Liver (tissue), 9 donors: Measurements from ENCODE around the gene CDHR5. TPM values are rescaled to one million over a fixed set of nuclear protein-coding genes. Genes with fewer than 3 reads are reported as not detected.

Source experiments
- DNase-seq: peaks from one replicate; pipeline ENCODE4 v3.0.0-alpha.2; 2017; ENCODE audit warnings: low spot score
- H3K27ac ChIP-seq, 2 donors: one replicate each; pipeline ENCODE4 v1.7.0; 2013; ENCODE audit warnings: inconsistent platforms in 2 of 2, low read length in 2 of 2, control low read depth in 1 of 2, low read depth in 1 of 2, mild to moderate bottlenecking in 1 of 2
- H3K27me3 ChIP-seq, 4 donors: one replicate each; pipeline versions ENCODE4 v1.6.1 to v1.7.0; 2013; ENCODE audit warnings: low read length in 3 of 4, inconsistent platforms in 1 of 4, mild to moderate bottlenecking in 1 of 4, moderate library complexity in 1 of 4; ENCODE audit not compliant: control insufficient read depth in 4 of 4, insufficient read depth in 4 of 4
- H3K36me3 ChIP-seq, 4 donors: one replicate each; pipeline versions ENCODE4 v1.6.1 to v1.7.0; 2013; ENCODE audit warnings: low read length in 3 of 4, mild to moderate bottlenecking in 3 of 4, low read depth in 1 of 4, moderate library complexity in 1 of 4; ENCODE audit not compliant: control insufficient read depth in 4 of 4, insufficient read depth in 3 of 4
- H3K4me1 ChIP-seq, 4 donors: one replicate each; pipeline versions ENCODE4 v1.6.1 to v1.7.0; 2013; ENCODE audit warnings: low read length in 3 of 4, mild to moderate bottlenecking in 3 of 4, moderate library complexity in 1 of 4; ENCODE audit not compliant: control insufficient read depth in 4 of 4, insufficient read depth in 4 of 4
- H3K4me3 ChIP-seq, 3 donors: one replicate each; pipeline versions ENCODE4 v1.6.1 to v1.7.0; 2013; ENCODE audit warnings: low read length in 3 of 3, control low read depth in 1 of 3, low read depth in 1 of 3, mild to moderate bottlenecking in 1 of 3
- H3K9ac ChIP-seq, 2 donors: one replicate each; pipeline ENCODE4 v1.7.0; 2013; ENCODE audit warnings: low read length in 2 of 2, mild to moderate bottlenecking in 2 of 2, moderate library complexity in 2 of 2, control low read depth in 1 of 2, low read depth in 1 of 2
- H3K9me3 ChIP-seq, 4 donors: one replicate each; pipeline versions ENCODE4 v1.6.1 to v1.7.0; 2013; ENCODE audit warnings: low read length in 3 of 4; ENCODE audit not compliant: control insufficient read depth in 4 of 4
- ATF3 ChIP-seq: IDR thresholded peaks from 2 replicates; pipeline ENCODE4 v1.6.1; 2016; ENCODE audit warnings: antibody characterized with exemption
- CTCF ChIP-seq: fragments of 150-350 bp; IDR thresholded peaks from 2 replicates; pipeline ENCODE4 v1.5.1; 2017; ENCODE audit warnings: improper control_type of control experiment, low read depth, low read length; ENCODE audit not compliant: missing input control
- EGR1 ChIP-seq, 2 donors: IDR thresholded peaks; 2 replicates each; pipeline ENCODE4 v1.6.1; 2016 to 2018; ENCODE audit warnings: antibody characterized with exemption in 2 of 2, low read depth in 2 of 2
- FOXA1 ChIP-seq: IDR thresholded peaks from 2 replicates; pipeline ENCODE4 v1.6.1; 2016; ENCODE audit warnings: antibody characterized with exemption
- FOXA2 ChIP-seq: IDR thresholded peaks from 2 replicates; pipeline ENCODE4 v1.6.1; 2016; ENCODE audit warnings: antibody characterized with exemption
- GABPA ChIP-seq, 2 donors: IDR thresholded peaks in 1 of 2; conservative IDR thresholded peaks in 1 of 2; 2 replicates each; pipeline ENCODE4 v1.6.1; 2016; ENCODE audit warnings: antibody characterized with exemption in 2 of 2, mild to moderate bottlenecking in 1 of 2, moderate library complexity in 1 of 2
- HNF4A ChIP-seq, 2 donors: conservative IDR thresholded peaks; 2 replicates each; pipeline ENCODE4 v1.6.1; 2016; ENCODE audit warnings: antibody characterized with exemption in 2 of 2, mild to moderate bottlenecking in 2 of 2
- HNF4G ChIP-seq: IDR thresholded peaks from 2 replicates; pipeline ENCODE4 v1.6.1; 2016; ENCODE audit warnings: antibody characterized with exemption
- JUND ChIP-seq, 2 donors: IDR thresholded peaks; 2 replicates each; pipeline ENCODE4 v1.6.1; 2016; ENCODE audit warnings: antibody characterized with exemption in 2 of 2
- MAX ChIP-seq: IDR thresholded peaks from 2 replicates; pipeline ENCODE4 v1.6.1; 2016; ENCODE audit warnings: antibody characterized with exemption
- NR2F2 ChIP-seq: IDR thresholded peaks from 2 replicates; pipeline ENCODE4 v1.6.1; 2016; ENCODE audit warnings: antibody characterized with exemption
- RAD21 ChIP-seq, 2 donors: IDR thresholded peaks; 2 replicates each; pipeline ENCODE4 v1.6.1; 2016; ENCODE audit warnings: antibody characterized with exemption in 2 of 2, mild to moderate bottlenecking in 2 of 2
- SP1 ChIP-seq: IDR thresholded peaks from 2 replicates; pipeline ENCODE4 v1.6.1; 2018; ENCODE audit warnings: antibody characterized with exemption, mild to moderate bottlenecking
- TAF1 ChIP-seq: conservative IDR thresholded peaks from 2 replicates; pipeline ENCODE4 v1.6.1; 2016; ENCODE audit warnings: antibody characterized with exemption, mild to moderate bottlenecking
- ZBTB33 ChIP-seq: IDR thresholded peaks from 2 replicates; pipeline ENCODE4 v1.6.1; 2016; ENCODE audit warnings: antibody characterized with exemption
- WGBS: extraction: QIAGEN DNeasy Blood & Tissue Kit; methylation state at CpG from one replicate; pipeline ENCODE4 v1.1.7; 2013; 5-methylcytosine and 5-hydroxymethylcytosine counted together
- polyA plus RNA-seq, 2 donors: library from polyadenylated mRNA; stranded (reverse) in 1 of 2; unstranded in 1 of 2; fragments of 200-250 nt in 1 of 2; fragments of >200 nt in 1 of 2; fragmentation: Nextera tagmentation in 1 of 2; extraction: Ambion mirVana in 1 of 2; gene quantifications; one replicate each; pipeline versions ENCODE4 v1.2.1 to v1.2.3, GENCODE V29; 2013 to 2015
- total RNA-seq, 2 donors: library from RNA; depleted of rRNA; stranded (reverse); fragments of >200 nt; gene quantifications; one replicate each; pipeline ENCODE4 v1.2.3, GENCODE V29; 2014
- donor health status: healthy.
- donor health status: healthy.
- donor health status: healthy.
- donor health status: healthy.
- donor health status: healthy.

Gene CDHR5
- total and polyA plus RNA-seq, 4 donors: 29.4 to 86.2 (median 57.2) TPM

GRCh38 chr11:662689-663274 is 38.0 kb upstream of the CDHR5 start (continued):
- peak; percentile 89 to 95 for TF ChIP-seq RAD21 (IDR thresholded peaks at IDR 0.05)

GRCh38 chr11:660681-661444 is 36.1 kb upstream of the CDHR5 start:
- 92% methylated on average over 19 of the region's 19 CpGs for WGBS
- DNase-seq: no peak
- H3K4me1 ChIP-seq: peaks cover 9 to 46% (median 39%) of the 10 kb centered on the region in 4 donors
- H3K27me3 ChIP-seq: no peaks in the 10 kb centered on the region
- H3K9me3 ChIP-seq: no peaks in the 10 kb centered on the region
- H3K36me3 ChIP-seq: peaks cover 0 to 12% (median 3%) of the 10 kb centered on the region in 4 donors
- H3K9ac ChIP-seq: no peak overlapping the region
- no peak overlapping the region for H3K27ac ChIP-seq
- no peak for TF ChIP-seq JUND (IDR thresholded peaks at IDR 0.05)
- TF ChIP-seq HNF4G: no peak
- no peak for TF ChIP-seq SP1
- H3K4me3 ChIP-seq: no peak overlapping the region

- peaks cover 11 to 51% (median 43%) of the 10 kb centered on the region in 4 donors for H3K4me1 ChIP-seq
- no peak for TF ChIP-seq ZBTB33
- TF ChIP-seq GABPA (IDR thresholded peaks at IDR 0.05 in 1 of 2, conservative IDR thresholded peaks at IDR 0.05 in 1 of 2): no peak
- TF ChIP-seq SP1: no peak
- no peak for TF ChIP-seq NR2F2
- no peak for TF ChIP-seq HNF4G
- no peak for TF ChIP-seq HNF4A (conservative IDR thresholded peaks at IDR 0.05)
- TF ChIP-seq JUND (IDR thresholded peaks at IDR 0.05): no peak
- no peak for TF ChIP-seq TAF1
- no peak for TF ChIP-seq FOXA1
- TF ChIP-seq ATF3: no peak
- TF ChIP-seq FOXA2: no peak
- TF ChIP-seq CTCF: no peak
- TF ChIP-seq EGR1 (IDR thresholded peaks at IDR 0.05; ENCODE audit: low read depth in 2 of 2): no peak
- no peak for TF ChIP-seq MAX
- no peak for TF ChIP-seq RAD21 (IDR thresholded peaks at IDR 0.05)
These were observed 35.5 kb upstream of the CDHR5 start for GRCh38 chr11:660281-660680.

More at GRCh38 chr11:660281-660680, 35.5 kb upstream of the CDHR5 start:
- Histone ChIP-seq H3K27me3 (no peaks in the 10 kb centered on the region), H3K9me3 (no peaks in the 10 kb centered on the region), H3K27ac (no peak overlapping the region), H3K36me3 (peaks cover 0 to 8% (median 3%) of the 10 kb centered on the region in 4 donors), H3K4me3 (no peak overlapping the region), H3K9ac (no peak overlapping the region)
- 96% methylated on average over 19 of the region's 19 CpGs for WGBS
- no peak for DNase-seq
